Smooth muscle cell (in vitro differentiated cells): ENCODE results near the gene CAMP. TPM values are rescaled to one million over a fixed set of nuclear protein-coding genes. Genes with fewer than 3 reads are reported as not detected.

Source experiments
- DNase-seq: peaks from one replicate; lab custom pipeline; 2025; ENCODE audit not compliant: unreplicated experiment; lab: John Stamatoyannopoulos, UW
- H2AFZ ChIP-seq: fragments of 200-600 bp; sonication (generic); 2 replicates; pipeline ENCODE4 v1.6.0; 2016; ENCODE audit warnings: antibody characterized with exemption, low read depth, mild to moderate bottlenecking
- H3F3A ChIP-seq: fragments of 200-600 bp; sonication (generic); 2 replicates; pipeline ENCODE4 v1.6.0; 2017; ENCODE audit warnings: antibody characterized with exemption, low read depth
- H3K27ac ChIP-seq: fragments of 200-600 bp; sonication (generic); 2 replicates; pipeline ENCODE4 v1.5.1; 2016; ENCODE audit warnings: low read depth, mild to moderate bottlenecking
- H3K27me3 ChIP-seq: fragments of 200-600 bp; sonication (generic); 2 replicates; pipeline ENCODE4 v1.6.1; 2016; ENCODE audit warnings: low read depth, mild to moderate bottlenecking
- H3K36me3 ChIP-seq: fragments of 200-600 bp; sonication (generic); 2 replicates; pipeline ENCODE4 v1.5.1; 2016; ENCODE audit warnings: low read depth
- H3K4me1 ChIP-seq: fragments of 200-600 bp; sonication (generic); 2 replicates; pipeline ENCODE4 v1.5.1; 2016; ENCODE audit warnings: low read depth
- H3K4me2 ChIP-seq: fragments of 200-600 bp; sonication (generic); 2 replicates; pipeline ENCODE4 v1.6.0; 2016; ENCODE audit warnings: mild to moderate bottlenecking
- H3K4me3 ChIP-seq: fragments of 200-600 bp; sonication (generic); 2 replicates; pipeline ENCODE4 v1.5.1; 2016; ENCODE audit warnings: mild to moderate bottlenecking
- H3K79me2 ChIP-seq: fragments of 200-600 bp; sonication (generic); 2 replicates; pipeline ENCODE4 v1.6.0; 2016; ENCODE audit warnings: low read depth, mild to moderate bottlenecking
- H3K9ac ChIP-seq: fragments of 200-600 bp; sonication (generic); 2 replicates; pipeline ENCODE4 v1.6.0; 2016; ENCODE audit warnings: low read depth
- H3K9me3 ChIP-seq: fragments of 200-600 bp; sonication (generic); replicated peaks from 2 replicates; pipeline ENCODE4 v1.5.1; 2016; ENCODE audit warnings: low read depth
- H4K20me1 ChIP-seq: fragments of 200-600 bp; sonication (generic); 2 replicates; pipeline ENCODE4 v1.6.0; 2016; ENCODE audit warnings: low read depth
- CTCF ChIP-seq: fragments of 200-600 bp; sonication (generic); IDR thresholded peaks from 2 replicates; pipeline ENCODE4 v1.5.1; 2017; ENCODE audit warnings: borderline replicate concordance, mild to moderate bottlenecking, antibody characterized with exemption; ENCODE audit not compliant: insufficient read depth, poor library complexity, severe bottlenecking
- WGBS: methylation state at CpG from one replicate; pipeline ENCODE4 v1.1.7; 2016; ENCODE audit warnings: low lambda C conversion rate; 5-methylcytosine and 5-hydroxymethylcytosine counted together
- polyA plus RNA-seq: library from polyadenylated mRNA; unstranded; fragments of >200 nt; fragmentation: Nextera tagmentation; extraction: Ambion mirVana; gene quantifications from 2 replicates; pipeline ENCODE4 v1.2.1, GENCODE V29; 2016
- total RNA-seq: library from RNA; depleted of rRNA; stranded (reverse); fragments of >200 nt; gene quantifications from 2 replicates; pipeline ENCODE4 v1.2.3, GENCODE V29; 2014

The CAMP gene
- total and polyA plus RNA-seq, 2 experiments from 2014 or later, result not detected

- Histone ChIP-seq H3K9ac (no peak overlapping the region), H3K4me1 (no peaks in the 10 kb centered on the region), H3K79me2 (no peaks in the 10 kb centered on the region), H4K20me1 (no peaks in the 10 kb centered on the region), H3K27me3 (no peaks in the 10 kb centered on the region), H3F3A (no peaks in the 10 kb centered on the region), H3K27ac (no peak overlapping the region), H3K4me2 (no peak overlapping the region), H2AFZ (no peak overlapping the region), H3K9me3 (no peaks in the 10 kb centered on the region), H3K4me3 (no peak overlapping the region), H3K36me3 (no peaks in the 10 kb centered on the region)
- TF ChIP-seq CTCF, result no peak
- DNase-seq, result no peak
- WGBS, result 94% methylated on average over 3 of the region's 3 CpGs
Observed at GRCh38 chr3:48225587-48225986, 2.3 kb downstream of the CAMP start.

GRCh38 chr3:48226939-48227338 is 3.6 kb downstream of the CAMP start:
- Histone ChIP-seq H3K79me2 (no peaks in the 10 kb centered on the region), H3K4me3 (no peak overlapping the region), H3K4me2 (no peak overlapping the region), H2AFZ (no peak overlapping the region), H3K27me3 (no peaks in the 10 kb centered on the region), H3K4me1 (peaks cover 8% of the 10 kb centered on the region), H3K36me3 (no peaks in the 10 kb centered on the region), H3K9me3 (no peaks in the 10 kb centered on the region), H3K9ac (no peak overlapping the region), H3K27ac (no peak overlapping the region), H4K20me1 (no peaks in the 10 kb centered on the region), H3F3A (no peaks in the 10 kb centered on the region)
- DNase-seq, result no peak
- WGBS, result 67% methylated on average over 3 of the region's 3 CpGs
- TF ChIP-seq CTCF, result no peak

GRCh38 chr3:48232232-48232631 is 8.9 kb downstream of the CAMP start:
- peaks cover 12% of the 10 kb centered on the region for H3K4me1 ChIP-seq
- no peaks in the 10 kb centered on the region for H3K36me3 ChIP-seq
- no peak overlapping the region for H3K4me2 ChIP-seq
- no peaks in the 10 kb centered on the region for H4K20me1 ChIP-seq
- no peak for DNase-seq
- no peak for TF ChIP-seq CTCF
- no peaks in the 10 kb centered on the region for H3K79me2 ChIP-seq
- H3K9ac ChIP-seq, result no peak overlapping the region
- H3K27ac ChIP-seq, result no peak overlapping the region
- no peaks in the 10 kb centered on the region for H3K9me3 ChIP-seq
- no peaks in the 10 kb centered on the region for H3K27me3 ChIP-seq
- H3K4me3 ChIP-seq, result no peak overlapping the region
- H2AFZ ChIP-seq, result no peak overlapping the region
- no peaks in the 10 kb centered on the region for H3F3A ChIP-seq
- 80% methylated on average over 4 of the region's 4 CpGs for WGBS

DNA sequence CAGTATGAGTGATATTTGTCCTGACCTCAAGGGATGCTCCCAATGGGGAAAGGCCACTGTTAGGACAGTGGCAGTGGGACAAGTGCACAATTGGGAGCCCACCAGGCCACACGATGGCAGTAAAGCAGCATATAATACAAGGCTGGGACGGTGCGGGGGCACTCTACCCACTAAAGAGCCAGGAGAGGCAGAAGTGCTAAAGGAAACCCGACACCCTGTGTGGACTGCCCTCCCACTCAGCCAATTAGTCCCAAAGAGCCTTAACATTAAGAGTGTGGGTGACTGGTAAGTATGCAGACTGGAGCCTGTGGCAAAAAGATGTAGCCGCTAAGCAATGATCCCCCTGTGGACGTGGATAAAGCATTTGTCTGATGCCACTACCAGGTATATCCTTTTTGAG is 9.4 kb downstream of the CAMP start:
- Histone ChIP-seq H3K27me3 (no peaks in the 10 kb centered on the region), H3K4me1 (peaks cover 12% of the 10 kb centered on the region), H3K79me2 (no peaks in the 10 kb centered on the region), H3K9ac (no peak overlapping the region), H3F3A (no peaks in the 10 kb centered on the region), H3K4me3 (no peak overlapping the region), H2AFZ (no peak overlapping the region), H3K36me3 (no peaks in the 10 kb centered on the region), H3K4me2 (peak overlapping the region; percentile 49), H3K9me3 (no peaks in the 10 kb centered on the region), H4K20me1 (no peaks in the 10 kb centered on the region), H3K27ac (no peak overlapping the region)
- TF ChIP-seq CTCF, result peak; percentile 64
- WGBS, result 21% methylated on average over 6 of the region's 6 CpGs
- peak; percentile 15 for DNase-seq
